A673 (cell line): ENCODE results near the gene GXYLT2. TPM values are rescaled to one million over a fixed set of nuclear protein-coding genes. Genes with fewer than 3 reads are reported as not detected.

Source experiments
- BruUV-seq: library from RNA; stranded (reverse); fragments of 400-500 nt; replicated peaks from 2 replicates; lab custom pipeline; 2021; lab: Mats Ljungman, UMichigan
- CTCF ChIA-PET: fragments of 300-600 bp; sonication (Branson Sonifier 250); formaldehyde crosslinking; loops from one replicate; lab custom pipeline; 2022; ENCODE audit warnings: antibody characterized with exemption; lab: Charles Lee
- POLR2A ChIA-PET: fragments of 300-600 bp; sonication (Branson Sonifier 250); formaldehyde crosslinking; loops from one replicate; lab custom pipeline; 2022; ENCODE audit warnings: antibody characterized with exemption; ENCODE audit not compliant: low non-redundant PET; lab: Charles Lee
- DNase-seq: peaks from one replicate; pipeline ENCODE4 v3.0.0-alpha.2; 2015; ENCODE audit warnings: low spot score
- H3K27ac ChIP-seq: fragments of 200-600 bp; sonication (generic); 2 replicates; pipeline ENCODE4 v1.5.1; 2016; ENCODE audit warnings: mixed run types, low read depth, mild to moderate bottlenecking, mixed read lengths, antibody characterized with exemption, low read length; ENCODE audit not compliant: poor library complexity, severe bottlenecking
- H3K27me3 ChIP-seq: fragments of 200-600 bp; sonication (generic); replicated peaks from 2 replicates; pipeline ENCODE4 v1.6.1; 2017; ENCODE audit warnings: mixed run types, low read depth, mild to moderate bottlenecking, mixed read lengths, antibody characterized with exemption, low read length; ENCODE audit not compliant: insufficient read depth, poor library complexity
- H3K36me3 ChIP-seq: fragments of 200-600 bp; sonication (generic); 2 replicates; pipeline ENCODE4 v1.6.1; 2016; ENCODE audit warnings: mixed run types, mild to moderate bottlenecking, mixed read lengths, antibody characterized with exemption, low read length; ENCODE audit not compliant: insufficient read depth, poor library complexity, severe bottlenecking
- H3K4me1 ChIP-seq: fragments of 200-600 bp; sonication (generic); 2 replicates; pipeline ENCODE4 v1.6.1; 2017; ENCODE audit warnings: mixed run types, mild to moderate bottlenecking, mixed read lengths, antibody characterized with exemption, low read length; ENCODE audit not compliant: insufficient read depth, poor library complexity, severe bottlenecking
- H3K4me3 ChIP-seq: fragments of 200-600 bp; sonication (generic); 2 replicates; pipeline ENCODE4 v1.5.1; 2016; ENCODE audit warnings: low read depth, mixed run types, mild to moderate bottlenecking, mixed read lengths, low read length; ENCODE audit not compliant: poor library complexity, severe bottlenecking
- H3K9me3 ChIP-seq: fragments of 200-600 bp; sonication (generic); 2 replicates; pipeline ENCODE4 v1.6.1; 2016; ENCODE audit warnings: mixed run types, low read depth, mild to moderate bottlenecking, mixed read lengths, antibody characterized with exemption, low read length; ENCODE audit not compliant: poor library complexity, severe bottlenecking
- CTCF ChIP-seq: fragments of 300-800, 200-600 bp; sonication (generic); conservative IDR thresholded peaks from 2 replicates; pipeline ENCODE4 v1.5.1; 2017; ENCODE audit warnings: low read depth, mild to moderate bottlenecking, antibody characterized with exemption, low read length, moderate library complexity, mixed read lengths
- EZH2 ChIP-seq: fragments of 200-600 bp; sonication (generic); IDR thresholded peaks from 2 replicates; pipeline ENCODE4 v1.6.1; 2017; ENCODE audit warnings: borderline replicate concordance, low read depth, mild to moderate bottlenecking, mixed read lengths, antibody characterized with exemption, low read length; ENCODE audit not compliant: poor library complexity, severe bottlenecking
- intact Hi-C: fragments of 100-400 bp; cut with micrococcal nuclease; formaldehyde crosslinking; loops from one replicate; pipeline ENCODE4 v1.10.0; 2022; ENCODE audit not compliant: unreplicated experiment
- total RNA-seq: library from RNA; stranded (reverse); gene quantifications from 2 replicates; pipeline ENCODE4 v1.2.3, GENCODE V29; 2021

Gene GXYLT2
- total RNA-seq, 1 experiment from 2014 or later: 10.7 TPM

- Histone ChIP-seq H3K27me3 (no peaks in the 10 kb centered on the region), H3K27ac (peak overlapping the region; percentile 78), H3K4me3 (peak overlapping the region; percentile 12), H3K4me1 (peaks cover 26% of the 10 kb centered on the region), H3K9me3 (no peaks in the 10 kb centered on the region), H3K36me3 (no peaks in the 10 kb centered on the region)
- BruUV-seq: no TSS peak
- no peak for DNase-seq
- CTCF ChIA-PET: interaction anchor here (0.5 kb wide), 1 partner anchor 115 kb away, joined by 6 read pairs; no protein-coding TSS in a partner anchor
- intact Hi-C loops: no loop called here
- POLR2A ChIA-PET: no interaction called here
- TF ChIP-seq CTCF (no peak), EZH2 (no peak)
These were observed 2.5 kb downstream of the GXYLT2 start for GRCh38 chr3:72890166-72890925.

- H3K4me1 ChIP-seq: peaks cover 26% of the 10 kb centered on the region
- ChIA-PET POLR2A (no interaction called here), CTCF (interaction anchor here (0.5 kb wide), 1 partner anchor 114 kb away, joined by 6 read pairs; no protein-coding TSS in a partner anchor)
- H3K27ac ChIP-seq: peak overlapping the region; percentile 78
- TF ChIP-seq EZH2 (no peak), CTCF (no peak)
- intact Hi-C loops: no loop called here
- H3K27me3 ChIP-seq: no peaks in the 10 kb centered on the region
- peak; percentile 59 for DNase-seq
- no peaks in the 10 kb centered on the region for H3K36me3 ChIP-seq
- no TSS peak for BruUV-seq
- no peaks in the 10 kb centered on the region for H3K9me3 ChIP-seq
- no peak overlapping the region for H3K4me3 ChIP-seq
These were observed 3.4 kb downstream of the GXYLT2 start for GRCh38 chr3:72891053-72891855.

- TF ChIP-seq EZH2 (no peak), CTCF (no peak)
- POLR2A ChIA-PET: no interaction called here
- intact Hi-C loops: no loop called here
- Histone ChIP-seq H3K9me3 (no peaks in the 10 kb centered on the region), H3K36me3 (no peaks in the 10 kb centered on the region), H3K27me3 (no peaks in the 10 kb centered on the region), H3K4me1 (peaks cover 26% of the 10 kb centered on the region), H3K4me3 (no peak overlapping the region), H3K27ac (peak overlapping the region; percentile 78)
- CTCF ChIA-PET: interaction anchor here (0.6 kb wide), 1 partner anchor 1689 kb away, joined by 9 read pairs; no protein-coding TSS in a partner anchor
- no TSS peak for BruUV-seq
- peak; percentile 75 for DNase-seq
These were observed 4.4 kb downstream of the GXYLT2 start for GRCh38 chr3:72892081-72892775.
